K562 (cell line): ENCODE measurements around the gene TYRP1.

ENCODE experiments used
- BDP1 ChIP-seq: IDR thresholded peaks from 3 replicates; pipeline ENCODE4 v1.6.1; 2011; ENCODE audit not compliant: insufficient read length, insufficient read depth
- CREM ChIP-seq: IDR thresholded peaks from 2 replicates; pipeline ENCODE4 v1.6.1; 2014; ENCODE audit warnings: antibody characterized with exemption, low read depth
- CTCF ChIP-seq, 3 experiments: IDR thresholded peaks in 2 of 3; conservative IDR thresholded peaks in 1 of 3; 2 replicates each; pipeline ENCODE4 v1.5.1; 2011 to 2012; ENCODE audit warnings: low read length in 3 of 3, mild to moderate bottlenecking in 3 of 3, control low read depth in 2 of 3, improper control_type of control experiment in 1 of 3, inconsistent platforms in 1 of 3, low read depth in 1 of 3, mixed read lengths in 1 of 3, moderate library complexity in 1 of 3; ENCODE audit not compliant: insufficient read depth in 2 of 3
- JUN ChIP-seq, 2 experiments: sonication (generic) in 1 of 2; formaldehyde crosslinking in 1 of 2; IDR thresholded peaks; 2 replicates each; pipeline versions ENCODE4 v1.6.1 to v1.8.0; 2012 to 2022; ENCODE audit warnings: borderline replicate concordance in 2 of 2, mild to moderate bottlenecking in 2 of 2, improper control_type of control experiment in 1 of 2, low read depth in 1 of 2, low read length in 1 of 2, missing genetic modification reagents in 1 of 2
- MECOM ChIP-seq: fragments of 250-450 bp; sonication (Bioruptor Pico); IDR thresholded peaks from 2 replicates; pipeline ENCODE4 v1.8.0; 2022; ENCODE audit warnings: inconsistent platforms
- PKNOX1 ChIP-seq: fragments of 450-650 bp; IDR thresholded peaks from 2 replicates; pipeline ENCODE4 v1.6.1; 2016
- RCOR1 ChIP-seq, 2 experiments: IDR thresholded peaks; 2 replicates each; pipeline ENCODE4 v1.6.1; 2012; ENCODE audit warnings: low read depth in 2 of 2, low read length in 2 of 2, borderline replicate concordance in 1 of 2, improper control_type of control experiment in 1 of 2
- ZNF445 ChIP-seq: fragments of 250-450 bp; sonication (Bioruptor Pico); IDR thresholded peaks from 2 replicates; pipeline ENCODE4 v1.4.0; 2020; ENCODE audit warnings: low read depth, mild to moderate bottlenecking, moderate library complexity

GRCh38 chr9:12658531-12659209 is 34.5 kb upstream of the TYRP1 start:
- TF ChIP-seq CTCF (IDR thresholded peaks at IDR 0.05 in 2 of 3, conservative IDR thresholded peaks at IDR 0.05 in 1 of 3; ENCODE audit: insufficient read depth in 2 of 3, low read depth in 1 of 3, low read length in 3 of 3) (no peak), ZNF445 (CRISPR knock-in tag) (no peak), RCOR1 (IDR thresholded peaks at IDR 0.05; ENCODE audit: borderline replicate concordance in 1 of 2, low read depth in 2 of 2, low read length in 2 of 2) (no peak), PKNOX1 (no peak), BDP1 (no peak), CREM (no peak), JUN (IDR thresholded peaks at IDR 0.05; ENCODE audit: borderline replicate concordance, low read depth, low read length) (no peak), JUN (CRISPR knock-in tag; IDR thresholded peaks at IDR 0.05; ENCODE audit: borderline replicate concordance) (no peak), MECOM (no peak)
